Naive thymus-derived CD8-positive, alpha-beta T cell (primary cell): ENCODE data around the gene INPP5D. TPM values are rescaled to one million over a fixed set of nuclear protein-coding genes. Genes with fewer than 3 reads are reported as not detected.

Experiments
- ATAC-seq, 2 donors: fragments of 150-1000 bp; cut with Tn5 transposase in 1 of 2; sonication (Bioruptor Pico), chemical (Tn5 transposase) in 1 of 2; 1 replicate in 1 of 2; 2 replicates in 1 of 2; pipeline ENCODE4 v1.10.0; 2021; ENCODE audit warnings: mild to moderate bottlenecking in 2 of 2, moderate library complexity in 2 of 2
- POLR2A ChIA-PET: fragments of 350-600 bp; sonication (Branson Sonifier 250); formaldehyde crosslinking; loops from one replicate; lab custom pipeline; 2021; ENCODE audit warnings: antibody characterized with exemption; lab: Charles Lee
- DNase-seq, 10 donors: peaks; one replicate each; pipeline versions ENCODE4 v3.0.0 to v3.0.0-alpha.2; 2020 to 2022
- H3K27ac Mint-ChIP-seq, 10 donors: one replicate each; pipeline ENCODE4 v1.8.0; 2020 to 2022; ENCODE audit warnings: mild to moderate bottlenecking in 10 of 10, mixed read lengths in 10 of 10, moderate library complexity in 4 of 10, inconsistent platforms in 1 of 10
- H3K27me3 Mint-ChIP-seq, 5 donors: one replicate each; pipeline ENCODE4 v1.8.0; 2021 to 2022; ENCODE audit warnings: mixed read lengths in 5 of 5
- H3K36me3 Mint-ChIP-seq, 3 donors: one replicate each; pipeline ENCODE4 v1.8.0; 2020 to 2022; ENCODE audit warnings: mixed read lengths in 3 of 3, mild to moderate bottlenecking in 2 of 3, inconsistent platforms in 1 of 3
- H3K4me1 Mint-ChIP-seq, 4 donors: one replicate each; pipeline ENCODE4 v1.8.0; 2021 to 2022; ENCODE audit warnings: mixed read lengths in 4 of 4
- H3K4me3 Mint-ChIP-seq, 10 donors: one replicate each; pipeline ENCODE4 v1.8.0; 2020 to 2022; ENCODE audit warnings: mild to moderate bottlenecking in 10 of 10, mixed read lengths in 10 of 10, moderate library complexity in 6 of 10, inconsistent platforms in 1 of 10
- H3K9me3 Mint-ChIP-seq, 9 donors: one replicate each; pipeline ENCODE4 v1.8.0; 2020 to 2022; ENCODE audit warnings: mixed read lengths in 9 of 9, mild to moderate bottlenecking in 3 of 9, inconsistent platforms in 1 of 9, moderate library complexity in 1 of 9
- polyA plus RNA-seq, 3 donors: library from polyadenylated mRNA; unstranded; fragments of 300-500 nt; fragmentation: Illumina TruSeq; gene quantifications; one replicate each; pipeline ENCODE4 v1.2.3, GENCODE V29; 2021
- total RNA-seq, 8 experiments: library from RNA in 2 of 8; stranded (reverse) in 2 of 8; gene quantifications; one replicate each; pipeline ENCODE4 v1.2.3 and lab custom pipeline; 2021 to 2026

INPP5D gene
- total and polyA plus RNA-seq, 5 experiments from 2014 or later, result 36.4 to 124 (median 88.3) TPM

DNA sequence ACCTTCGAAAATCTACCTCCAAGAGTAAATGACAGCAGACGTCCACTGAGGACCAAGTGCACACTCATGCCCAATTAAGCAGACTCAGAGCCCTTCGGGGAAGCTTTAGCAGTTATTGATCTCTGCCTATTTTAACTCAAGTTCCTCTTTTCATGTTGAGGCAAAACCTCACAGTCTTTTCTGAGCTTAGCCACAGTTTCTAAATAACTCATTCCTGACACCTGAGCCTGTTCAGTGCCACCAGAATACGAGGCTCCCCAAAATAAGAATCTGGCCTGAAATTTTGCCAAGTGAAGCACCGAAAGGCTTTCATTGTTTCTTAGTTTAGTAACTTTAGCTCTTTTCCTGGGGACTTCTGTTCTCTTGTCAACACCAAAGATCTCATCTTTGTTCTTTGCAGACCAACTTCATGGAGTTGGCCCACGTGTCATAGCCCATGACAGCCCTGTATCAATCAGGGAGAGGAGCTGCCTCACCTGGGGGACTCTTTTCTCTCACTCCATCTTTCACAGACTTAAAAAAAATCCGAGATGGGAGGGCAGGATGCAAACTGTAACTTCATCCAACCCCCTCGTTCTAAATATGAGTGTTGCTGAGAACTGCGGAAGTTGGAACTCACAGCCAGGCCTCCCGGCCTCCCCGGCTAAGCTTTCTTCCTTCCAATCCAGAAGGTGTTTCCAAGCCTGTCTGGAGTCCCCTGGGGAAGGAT is 22.2 kb downstream of the INPP5D start:
- Mint-ChIP-seq H3K27me3 (no peaks in the 10 kb centered on the region), H3K27ac (peak overlapping the region in 9 of 10 donors; percentile 60 to 98 (median 96)), H3K4me1 (peaks cover 53 to 97% (median 93%) of the 10 kb centered on the region in 4 donors), H3K9me3 (no peaks in the 10 kb centered on the region), H3K36me3 (peaks cover 0 to 44% (median 3%) of the 10 kb centered on the region in 3 donors), H3K4me3 (peak overlapping the region; percentile 22 to 89 (median 82))
- POLR2A ChIA-PET, result interaction anchor here (0.6 to 10.8 kb wide), 7 partner anchors 10 to 186 kb away, joined by 3 to 175 read pairs (median 8); partner anchors contain the start of gene INPP5D
- no peak for DNase-seq
- no peak for ATAC-seq

GRCh38 chr2:233082931-233083755 is 23.0 kb downstream of the INPP5D start:
- Mint-ChIP-seq H3K4me1 (peaks cover 55 to 97% (median 93%) of the 10 kb centered on the region in 4 donors), H3K4me3 (peak overlapping the region; percentile 68 to 89 (median 82)), H3K36me3 (peaks cover 4 to 52% (median 5%) of the 10 kb centered on the region in 3 donors), H3K9me3 (no peaks in the 10 kb centered on the region), H3K27me3 (no peaks in the 10 kb centered on the region), H3K27ac (peak overlapping the region in 9 of 10 donors; percentile 88 to 98 (median 96))
- no peak for DNase-seq
- POLR2A ChIA-PET, result interaction anchor here (0.6 to 10.8 kb wide), 12 partner anchors 8 to 185 kb away, joined by 3 to 175 read pairs (median 4); partner anchors contain the start of gene INPP5D
- no peak for ATAC-seq

DNA sequence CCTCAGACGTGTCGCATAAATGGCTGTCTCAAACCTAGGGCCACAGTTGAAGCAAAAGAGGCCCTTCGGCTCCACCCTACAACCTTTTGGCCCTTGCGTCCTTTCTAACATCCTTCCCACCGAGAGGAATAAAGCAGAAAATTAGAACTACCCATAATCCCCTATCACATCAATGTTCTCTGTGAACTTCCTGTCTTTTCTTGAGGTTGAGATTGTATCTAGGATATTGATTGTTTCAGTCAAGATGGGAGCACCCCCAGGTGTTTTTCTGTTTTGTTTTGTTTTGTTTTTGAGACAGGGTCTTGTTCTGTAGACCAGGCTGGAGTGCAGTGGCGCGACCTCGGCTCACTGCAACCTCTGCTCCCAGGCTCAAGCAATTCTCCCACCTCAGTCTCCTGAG is 23.6 kb downstream of the INPP5D start:
- POLR2A ChIA-PET, result interaction anchor here (0.7 to 10.8 kb wide), 8 partner anchors 8 to 153 kb away, joined by 3 to 175 read pairs (median 6); partner anchors contain the start of gene INPP5D
- DNase-seq, result peak in 3 of 10 donors; percentile 35 to 36 (median 35)
- H3K4me3 Mint-ChIP-seq, result peak overlapping the region; percentile 68 to 89 (median 82)
- H3K4me1 Mint-ChIP-seq, result peaks cover 59 to 97% (median 95%) of the 10 kb centered on the region in 4 donors
- peak overlapping the region in 9 of 10 donors; percentile 88 to 98 (median 96) for H3K27ac Mint-ChIP-seq
- peak in 1 of 2 donors; percentile 52 for ATAC-seq
- H3K9me3 Mint-ChIP-seq, result no peaks in the 10 kb centered on the region
- H3K36me3 Mint-ChIP-seq, result peaks cover 5 to 57% (median 9%) of the 10 kb centered on the region in 3 donors
- no peaks in the 10 kb centered on the region for H3K27me3 Mint-ChIP-seq

DNA sequence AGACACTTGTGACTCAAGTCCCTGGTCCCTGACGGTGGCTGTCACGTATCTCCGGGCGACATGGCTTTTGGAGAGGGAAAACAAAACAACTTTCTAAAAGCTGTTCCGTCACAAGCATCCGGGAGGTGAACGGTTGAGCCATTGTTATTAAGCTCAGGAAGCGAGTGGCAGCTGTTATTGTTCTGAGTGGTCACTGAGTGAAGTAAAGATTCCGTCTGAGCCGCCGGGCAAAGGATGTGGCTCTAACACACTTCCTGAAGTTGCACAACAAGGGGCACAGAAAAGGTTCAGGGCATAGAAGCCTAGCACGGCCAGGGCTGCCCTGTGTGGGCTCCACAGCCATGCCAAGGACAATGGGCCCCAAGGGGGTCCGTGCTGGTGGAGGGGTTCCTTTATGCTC is 24.3 kb downstream of the INPP5D start:
- POLR2A ChIA-PET, result interaction anchor here (0.6 to 10.8 kb wide), 8 partner anchors 9 to 101 kb away, joined by 3 to 175 read pairs (median 8); partner anchors contain the start of gene INPP5D
- peaks cover 52 to 96% (median 90%) of the 10 kb centered on the region in 4 donors for H3K4me1 Mint-ChIP-seq
- no peaks in the 10 kb centered on the region for H3K27me3 Mint-ChIP-seq
- H3K4me3 Mint-ChIP-seq, result peak overlapping the region; percentile 68 to 89 (median 82)
- ATAC-seq (peak; percentile 27 to 64), DNase-seq (peak in 5 of 10 donors; percentile 44 to 59 (median 54))
- no peaks in the 10 kb centered on the region for H3K9me3 Mint-ChIP-seq
- H3K36me3 Mint-ChIP-seq, result peaks cover 5 to 59% (median 9%) of the 10 kb centered on the region in 3 donors
- H3K27ac Mint-ChIP-seq, result peak overlapping the region in 9 of 10 donors; percentile 88 to 98 (median 96)

GRCh38 chr2:233085037-233085838 is 25.1 kb downstream of the INPP5D start:
- ATAC-seq (no peak), DNase-seq (no peak)
- Mint-ChIP-seq H3K36me3 (peaks cover 5 to 63% (median 8%) of the 10 kb centered on the region in 3 donors), H3K4me3 (peak overlapping the region in 9 of 10 donors; percentile 29 to 89 (median 80)), H3K27ac (peak overlapping the region in 9 of 10 donors; percentile 88 to 98 (median 96)), H3K9me3 (no peaks in the 10 kb centered on the region), H3K27me3 (no peaks in the 10 kb centered on the region), H3K4me1 (peaks cover 49 to 93% (median 87%) of the 10 kb centered on the region in 4 donors)
- POLR2A ChIA-PET, result interaction anchor here (0.6 to 10.8 kb wide), 8 partner anchors 10 to 101 kb away, joined by 3 to 175 read pairs (median 9); partner anchors contain the start of gene INPP5D

DNA sequence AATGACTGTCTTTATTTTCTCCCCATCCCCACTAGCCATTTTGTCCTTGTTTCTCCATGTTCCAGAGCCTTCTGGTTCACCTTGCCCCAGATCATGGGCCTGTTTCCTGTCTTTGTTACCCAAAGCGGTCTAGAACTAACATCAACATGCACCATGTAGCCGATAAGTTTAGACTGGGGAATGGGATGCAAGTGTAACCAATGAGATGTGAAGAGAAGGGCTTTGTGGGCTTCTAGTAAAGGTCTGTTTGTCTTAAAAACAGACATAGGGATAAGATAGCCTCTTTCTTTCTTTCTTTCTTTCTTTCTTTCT is 25.7 kb downstream of the INPP5D start:
- no peaks in the 10 kb centered on the region for H3K27me3 Mint-ChIP-seq
- peak overlapping the region in 9 of 10 donors; percentile 88 to 98 (median 96) for H3K27ac Mint-ChIP-seq
- no peaks in the 10 kb centered on the region for H3K9me3 Mint-ChIP-seq
- peaks cover 5 to 63% (median 10%) of the 10 kb centered on the region in 3 donors for H3K36me3 Mint-ChIP-seq
- H3K4me1 Mint-ChIP-seq, result peaks cover 47 to 90% (median 85%) of the 10 kb centered on the region in 4 donors
- no peak for ATAC-seq
- peak overlapping the region in 9 of 10 donors; percentile 16 to 80 (median 50) for H3K4me3 Mint-ChIP-seq
- POLR2A ChIA-PET, result interaction anchor here (0.6 to 1.4 kb wide), 2 partner anchors 12 to 25 kb away, joined by 3 to 9 read pairs; partner anchors contain the start of gene INPP5D
- no peak for DNase-seq

DNA sequence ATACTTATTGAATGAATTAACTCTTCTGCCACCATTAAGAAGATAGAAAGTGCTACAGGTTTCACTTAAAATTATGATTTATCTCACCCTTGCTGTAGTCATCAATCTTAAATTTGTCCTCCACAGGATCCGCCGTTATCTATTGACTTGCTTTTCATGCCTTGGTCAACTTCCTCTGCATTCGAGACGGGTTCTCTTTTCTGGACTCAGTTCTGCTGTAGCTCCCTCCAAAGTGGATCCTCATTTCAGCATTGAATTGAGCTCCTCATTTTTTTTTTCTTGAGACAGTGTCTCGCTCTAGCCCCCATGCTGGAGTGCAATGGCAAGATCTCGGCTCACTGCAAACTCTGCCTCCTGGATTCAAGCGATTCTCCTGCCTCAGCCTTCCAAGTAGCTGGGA is 27.6 kb downstream of the INPP5D start:
- Mint-ChIP-seq H3K4me1 (peaks cover 52 to 90% (median 83%) of the 10 kb centered on the region in 4 donors), H3K27me3 (no peaks in the 10 kb centered on the region), H3K36me3 (peaks cover 5 to 73% (median 21%) of the 10 kb centered on the region in 3 donors), H3K4me3 (no peak overlapping the region), H3K27ac (peak overlapping the region in 7 of 10 donors; percentile 26 to 98 (median 66)), H3K9me3 (no peaks in the 10 kb centered on the region)
- no peak for ATAC-seq
- no peak for DNase-seq
- POLR2A ChIA-PET, result no interaction called here

- Mint-ChIP-seq H3K9me3 (no peaks in the 10 kb centered on the region), H3K27ac (peak overlapping the region in 4 of 10 donors; percentile 25 to 98 (median 51)), H3K36me3 (peaks cover 5 to 77% (median 21%) of the 10 kb centered on the region in 3 donors), H3K4me1 (peaks cover 55 to 90% (median 80%) of the 10 kb centered on the region in 4 donors), H3K27me3 (no peaks in the 10 kb centered on the region), H3K4me3 (no peak overlapping the region)
- POLR2A ChIA-PET, result interaction anchor here (0.9 to 1.5 kb wide), 4 partner anchors 10 to 24 kb away, joined by 3 to 4 read pairs (median 3); no protein-coding TSS in a partner anchor
- ATAC-seq (no peak), DNase-seq (no peak)
Observed at GRCh38 chr2:233088972-233089345, 28.8 kb downstream of the INPP5D start.

GRCh38 chr2:233089851-233090250 is 29.7 kb downstream of the INPP5D start:
- H3K27me3 Mint-ChIP-seq, result no peaks in the 10 kb centered on the region
- peaks cover 5 to 71% (median 21%) of the 10 kb centered on the region in 3 donors for H3K36me3 Mint-ChIP-seq
- DNase-seq (no peak), ATAC-seq (no peak)
- no peak overlapping the region for H3K4me3 Mint-ChIP-seq
- H3K9me3 Mint-ChIP-seq, result no peaks in the 10 kb centered on the region
- peak overlapping the region in 4 of 10 donors; percentile 19 to 93 (median 30) for H3K27ac Mint-ChIP-seq
- peaks cover 47 to 87% (median 76%) of the 10 kb centered on the region in 4 donors for H3K4me1 Mint-ChIP-seq
- POLR2A ChIA-PET, result interaction anchor here (0.9 to 1.1 kb wide), 3 partner anchors 11 to 25 kb away, joined by 3 read pairs; no protein-coding TSS in a partner anchor

DNA sequence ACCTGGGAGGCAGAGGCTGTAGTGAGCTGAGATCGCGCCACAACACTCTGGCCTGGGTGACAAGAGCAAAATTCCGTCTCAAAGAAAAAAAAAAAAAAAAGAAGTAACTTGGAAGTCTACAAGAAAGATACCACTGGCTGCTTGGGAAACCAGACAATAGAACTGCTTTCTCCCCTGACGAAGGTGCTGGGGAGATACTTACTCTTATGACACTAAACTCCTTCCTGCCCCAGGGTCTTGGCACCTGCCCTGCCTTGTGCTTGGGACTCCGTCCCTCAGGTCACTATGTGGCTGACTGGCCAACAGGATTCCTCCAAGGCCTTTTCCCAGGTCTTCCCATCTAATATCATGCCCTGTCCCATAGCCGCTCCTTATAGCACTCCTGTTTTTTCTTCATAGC is 30.7 kb downstream of the INPP5D start:
- POLR2A ChIA-PET, result interaction anchor here (0.7 kb wide), 1 partner anchor 189 kb away, joined by 4 read pairs; no protein-coding TSS in a partner anchor
- ATAC-seq (no peak), DNase-seq (no peak)
- H3K27ac Mint-ChIP-seq, result peak overlapping the region in 8 of 10 donors; percentile 18 to 93 (median 65)
- peaks cover 5 to 66% (median 21%) of the 10 kb centered on the region in 3 donors for H3K36me3 Mint-ChIP-seq
- no peak overlapping the region for H3K4me3 Mint-ChIP-seq
- peaks cover 39 to 82% (median 70%) of the 10 kb centered on the region in 4 donors for H3K4me1 Mint-ChIP-seq
- no peaks in the 10 kb centered on the region for H3K9me3 Mint-ChIP-seq
- no peaks in the 10 kb centered on the region for H3K27me3 Mint-ChIP-seq
